GM18508 (cell line): ENCODE data around the gene GATA2.

Experiments
- ATAC-seq: cut with Tn5 transposase; IDR thresholded peaks from one replicate; pipeline ENCODE4 v1.9.1; 2021; ENCODE audit warnings: moderate number of reproducible peaks; ENCODE audit not compliant: insufficient read depth, unreplicated experiment

The GATA2 gene

GRCh38 chr3:128503164-128503651, 10.2 kb upstream of the GATA2 start:
- no peak for ATAC-seq

GRCh38 chr3:128502712-128503111, 9.7 kb upstream of the GATA2 start:
- ATAC-seq: no peak

GRCh38 chr3:128501431-128501830, 8.4 kb upstream of the GATA2 start:
- ATAC-seq: no peak

- ATAC-seq: no peak
These were observed 7.6 kb upstream of the GATA2 start for GRCh38 chr3:128500556-128500955.

- ATAC-seq: no peak
These were observed 6.8 kb upstream of the GATA2 start for GRCh38 chr3:128499724-128500275.

- no peak for ATAC-seq
These were observed 6.0 kb upstream of the GATA2 start for GRCh38 chr3:128498901-128499530.

GRCh38 chr3:128498127-128498626, 5.2 kb upstream of the GATA2 start:
- ATAC-seq: no peak

GRCh38 chr3:128497305-128498126, 4.5 kb upstream of the GATA2 start:
- ATAC-seq: no peak

- no peak for ATAC-seq
These were observed 3.8 kb upstream of the GATA2 start for GRCh38 chr3:128496602-128497304.

- no peak for ATAC-seq
These were observed 3.1 kb upstream of the GATA2 start for GRCh38 chr3:128496019-128496601.

- ATAC-seq: no peak
These were observed 2.5 kb upstream of the GATA2 start for GRCh38 chr3:128495435-128495970.

- no peak for ATAC-seq
These were observed 1.3 kb upstream of the GATA2 start for GRCh38 chr3:128494367-128494650.

- no peak for ATAC-seq
These were observed 767 bp upstream of the GATA2 start for GRCh38 chr3:128493570-128494366.

GRCh38 chr3:128491941-128492670, 895 bp downstream of the GATA2 start:
- no peak for ATAC-seq

GRCh38 chr3:128491691-128491940, 1.4 kb downstream of the GATA2 start:
- no peak for ATAC-seq

- no peak for ATAC-seq
These were observed 1.9 kb downstream of the GATA2 start for GRCh38 chr3:128490915-128491690.

GRCh38 chr3:128490650-128490914, 2.4 kb downstream of the GATA2 start:
- no peak for ATAC-seq

GRCh38 chr3:128489927-128490649, 2.9 kb downstream of the GATA2 start:
- no peak for ATAC-seq
